GM19023 (cell line): ENCODE results near the gene PADI2.

ENCODE experiments used
- ATAC-seq: cut with Tn5 transposase; IDR thresholded peaks from one replicate; pipeline ENCODE4 v1.9.1; 2021; ENCODE audit warnings: mild to moderate bottlenecking, moderate library complexity; ENCODE audit not compliant: unreplicated experiment

PADI2 gene

DNA sequence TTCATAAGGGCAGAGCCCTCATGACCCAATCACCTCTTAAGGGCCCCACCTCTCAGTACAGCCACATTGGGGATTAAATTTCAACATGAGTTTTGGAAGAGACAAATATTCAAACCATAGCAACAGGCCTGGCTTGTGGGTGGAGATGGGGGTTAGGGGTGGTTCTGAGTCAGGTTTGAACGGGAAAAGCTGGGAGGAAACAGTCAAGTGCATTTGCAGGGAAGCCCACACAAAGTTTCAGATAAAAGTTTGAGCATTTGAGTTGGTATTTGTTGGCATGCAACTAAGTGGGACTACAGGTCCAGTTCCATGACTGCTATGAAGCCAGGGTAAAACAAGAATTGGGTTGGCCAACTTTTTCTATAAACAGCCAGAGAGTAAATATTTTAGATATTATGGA is 21.0 kb upstream of the PADI2 start:
- no peak for ATAC-seq

DNA sequence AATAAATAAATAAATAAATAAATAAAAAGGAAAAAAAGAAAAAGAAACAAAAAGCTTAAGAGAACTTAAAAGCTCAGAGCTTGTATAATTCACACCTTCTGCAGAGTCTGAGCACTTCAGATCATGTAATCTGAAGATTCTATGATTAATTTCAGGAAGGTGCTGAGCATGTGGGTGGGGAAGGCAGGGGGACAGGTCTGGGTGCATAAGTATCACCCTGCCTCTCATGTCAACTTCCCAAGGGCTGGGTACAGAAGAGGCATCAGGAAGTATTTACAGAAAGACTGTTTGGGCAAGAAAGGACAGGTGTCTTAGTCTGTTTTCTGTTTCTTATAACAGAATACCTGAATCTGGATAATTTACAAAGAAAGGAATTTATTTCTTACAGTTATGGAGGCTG is 20.4 kb upstream of the PADI2 start:
- no peak for ATAC-seq

DNA sequence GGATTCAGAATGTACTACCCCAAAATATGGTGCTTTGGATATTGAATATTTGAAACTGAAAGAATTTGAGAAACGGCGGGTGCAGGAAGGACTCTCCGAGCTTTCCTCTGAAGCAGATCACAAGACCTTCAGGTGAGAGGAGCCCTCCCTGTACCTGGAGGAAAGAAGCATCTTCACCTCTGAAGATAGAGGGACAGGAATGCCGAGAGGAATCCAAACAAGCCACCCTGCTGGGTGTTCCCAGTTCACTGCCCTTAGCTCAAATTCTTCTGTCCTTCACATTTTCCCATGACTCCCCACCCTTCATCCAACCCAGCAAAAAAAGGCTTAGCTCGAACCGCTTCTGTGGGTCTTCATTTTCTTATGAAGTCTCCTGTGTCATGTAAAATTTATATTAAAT is 18.2 kb upstream of the PADI2 start:
- no peak for ATAC-seq

DNA sequence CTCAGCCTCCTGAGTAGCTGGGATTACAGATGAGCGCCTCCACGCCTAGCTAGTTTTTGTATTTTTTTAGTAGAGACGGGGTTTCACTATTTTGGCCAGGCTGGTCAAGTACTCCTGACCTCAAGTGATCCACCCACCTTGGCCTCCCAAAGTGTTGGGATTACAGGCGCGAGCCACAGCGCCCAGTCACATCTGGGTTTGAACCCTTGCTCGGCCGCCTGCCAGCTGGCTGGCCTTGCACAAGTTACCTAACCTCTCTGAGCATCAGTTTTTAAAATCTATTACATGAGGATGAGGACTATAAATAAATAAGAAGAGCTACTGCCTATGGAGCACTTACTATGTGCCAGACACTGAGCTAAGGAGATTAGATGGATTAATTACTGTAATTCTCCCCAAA is 17.7 kb upstream of the PADI2 start:
- ATAC-seq: no peak

DNA sequence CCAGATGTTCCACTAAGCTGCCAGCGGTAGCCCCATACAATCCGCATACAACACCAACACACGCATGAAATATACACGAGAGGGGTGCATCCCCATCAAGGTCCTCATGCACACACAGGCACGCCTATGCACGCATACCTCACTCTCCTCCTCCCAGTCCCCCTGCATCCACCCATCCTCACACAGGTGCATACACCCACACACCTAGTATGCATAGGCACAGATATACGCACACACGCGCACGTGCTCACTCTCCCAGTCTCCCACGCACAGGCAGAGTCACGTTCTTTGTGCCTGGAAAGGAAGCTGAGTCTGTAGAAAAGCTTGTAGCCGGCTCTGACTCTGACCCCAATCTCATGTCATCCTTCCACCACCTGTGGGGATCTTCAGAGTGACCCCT is 16.9 kb upstream of the PADI2 start:
- no peak for ATAC-seq

DNA sequence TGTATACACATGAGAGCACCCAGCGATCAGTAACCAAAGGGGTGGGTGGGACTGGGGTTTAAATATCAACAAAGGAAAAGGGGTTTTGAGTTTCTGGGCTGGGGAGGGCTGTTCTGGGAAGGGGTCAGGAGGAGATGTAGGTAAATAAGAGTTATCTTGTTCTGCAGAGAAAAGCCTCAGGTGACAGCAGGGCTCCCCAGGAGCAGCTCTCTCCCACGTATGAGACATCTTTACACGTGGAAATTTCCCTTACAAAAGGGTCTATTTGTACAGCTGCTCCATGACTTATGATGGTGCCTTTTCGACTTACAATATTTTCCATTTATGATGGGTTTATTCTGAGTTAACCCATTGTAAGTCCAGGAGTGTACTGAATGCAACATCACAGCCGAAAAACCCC is 16.3 kb upstream of the PADI2 start:
- no peak for ATAC-seq

DNA sequence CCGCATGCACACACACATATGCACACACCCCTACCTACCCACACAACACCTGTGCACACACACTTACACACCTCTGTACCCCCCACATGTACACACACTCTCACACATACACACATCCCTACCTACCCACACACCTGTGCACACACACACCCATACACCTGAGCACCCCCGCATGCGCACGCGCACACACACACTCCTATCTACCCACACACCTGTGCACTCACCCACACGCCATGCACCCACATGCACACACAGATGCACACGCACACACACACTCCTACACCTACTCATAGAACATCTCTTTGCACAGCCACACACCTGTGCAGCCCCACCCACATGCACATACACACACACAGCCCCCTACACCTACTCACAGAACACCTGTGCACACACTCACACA is 15.5 kb upstream of the PADI2 start:
- no peak for ATAC-seq

DNA sequence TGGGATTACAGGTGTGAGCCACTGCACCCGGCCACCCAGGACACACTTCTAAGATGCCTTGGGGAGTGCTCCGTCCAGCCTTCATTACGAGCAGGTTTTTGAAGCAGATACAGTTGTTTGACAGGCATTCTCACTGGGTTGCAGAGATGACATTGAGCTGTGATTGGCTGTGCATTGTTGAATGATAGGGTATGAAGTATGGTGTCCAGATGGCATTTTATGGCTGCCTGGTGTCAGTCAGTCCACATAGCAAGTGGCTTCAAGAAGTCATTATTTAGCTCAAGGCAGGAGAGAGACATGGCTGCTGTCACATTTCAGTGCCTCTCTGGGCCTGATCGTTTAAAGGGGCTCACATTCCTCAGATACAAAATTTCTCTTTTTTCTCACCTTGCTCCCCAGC is 14.8 kb upstream of the PADI2 start:
- no peak for ATAC-seq

DNA sequence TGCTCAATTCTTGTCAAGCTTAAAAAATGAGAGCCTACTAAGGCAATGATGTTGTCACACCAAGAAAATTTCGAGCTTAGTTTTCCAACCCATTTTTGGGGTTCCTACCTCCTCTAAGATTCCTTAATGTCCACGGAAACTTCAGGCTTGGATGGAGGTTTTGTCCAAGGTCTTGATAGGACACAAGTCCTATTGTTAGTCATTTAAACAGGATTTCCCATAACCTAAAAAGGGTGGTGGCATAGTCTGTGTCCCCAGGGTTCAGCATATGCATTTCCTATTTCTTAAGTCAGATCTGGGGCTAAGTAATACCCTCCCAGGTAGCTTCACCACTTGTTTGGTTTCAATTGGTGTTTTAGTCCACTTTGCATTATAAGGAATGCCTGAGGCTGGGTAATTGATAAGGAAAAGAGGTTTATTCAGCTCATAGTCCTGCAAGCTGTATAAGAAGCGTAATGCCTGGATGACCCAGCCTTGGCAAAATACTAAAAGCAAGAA is 10.9 kb upstream of the PADI2 start:
- no peak for ATAC-seq

DNA sequence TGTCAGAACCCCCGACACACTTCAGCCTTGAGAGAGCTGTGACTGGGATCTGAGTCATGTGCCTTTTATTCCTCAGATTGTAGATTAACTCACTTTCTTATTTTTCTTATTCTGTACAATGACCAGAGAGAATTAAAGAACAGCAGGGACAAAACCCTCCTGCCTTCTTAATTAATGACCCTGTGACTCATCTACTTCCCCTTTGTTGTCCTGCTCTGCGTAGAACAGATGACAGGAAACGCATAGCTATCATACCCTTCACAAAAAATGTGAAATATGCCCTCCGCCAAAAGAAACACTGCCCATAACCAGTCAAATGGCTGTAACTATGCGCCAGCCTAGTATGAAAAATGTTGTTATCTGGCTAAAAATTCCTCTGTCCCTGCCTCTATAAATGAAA is 9.1 kb upstream of the PADI2 start:
- no peak for ATAC-seq

DNA sequence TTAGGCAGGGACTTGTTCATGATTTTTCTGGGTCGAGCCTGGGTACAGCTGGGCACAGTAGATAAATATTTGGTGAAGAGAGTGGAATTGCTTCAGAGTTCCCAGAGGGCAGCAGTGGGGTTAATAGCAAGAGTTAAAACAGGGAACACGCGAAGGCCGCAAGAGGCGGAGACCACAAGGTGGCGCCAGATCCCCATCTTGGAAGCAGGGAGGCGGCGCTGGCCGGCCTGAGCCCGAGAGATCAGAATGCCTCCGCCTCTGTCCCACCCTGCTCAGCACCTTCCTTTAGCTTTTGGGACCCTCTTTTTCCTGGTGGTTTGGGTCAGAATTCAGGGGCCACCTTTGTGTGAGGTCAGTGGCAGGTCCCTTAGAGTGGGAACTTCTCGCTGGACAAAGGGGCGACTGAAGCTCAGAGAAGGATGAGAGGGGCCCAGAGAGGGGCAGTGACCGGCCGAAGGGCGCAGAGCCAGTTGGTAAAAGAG is 6.5 kb upstream of the PADI2 start:
- no peak for ATAC-seq

DNA sequence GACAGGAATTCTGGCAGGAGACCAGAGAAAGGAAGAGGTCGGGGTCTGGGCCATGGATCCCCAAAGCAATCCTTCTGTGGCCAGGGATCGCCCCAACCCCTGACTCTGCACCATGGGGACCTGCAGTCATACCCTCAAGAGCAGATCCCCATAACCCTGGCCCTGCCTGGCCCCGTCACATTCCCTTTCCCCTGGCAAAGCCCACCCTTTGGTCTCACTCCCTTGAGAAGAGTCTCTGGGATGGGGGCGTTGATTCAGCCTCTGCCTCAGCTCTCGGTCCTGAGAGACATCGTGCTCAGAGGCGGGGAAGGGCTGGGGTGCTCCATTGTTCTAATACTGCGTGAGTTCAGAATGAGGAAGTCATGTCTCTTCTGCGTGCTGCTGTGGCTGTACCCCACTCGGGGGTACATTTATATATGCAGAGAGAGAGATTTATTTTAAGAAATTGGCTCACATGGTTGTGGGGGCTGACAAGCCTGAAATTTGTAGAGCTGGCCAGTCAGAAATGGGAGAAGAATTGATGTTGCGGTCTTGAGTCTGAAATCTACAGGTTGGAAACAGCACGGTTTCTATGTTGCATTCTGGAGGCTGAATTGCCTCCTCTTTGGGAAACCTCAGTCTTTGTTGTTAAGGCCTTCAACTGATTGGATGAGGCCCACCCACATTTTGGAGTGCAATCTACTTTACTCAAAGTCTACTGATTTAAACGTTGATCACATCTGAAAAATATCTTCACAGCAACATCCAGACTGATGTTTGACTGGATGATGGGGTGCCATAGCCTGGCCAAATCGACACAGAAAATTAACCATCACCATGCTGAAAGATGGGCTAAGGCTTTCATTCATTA is 4.2 kb upstream of the PADI2 start:
- no peak for ATAC-seq

DNA sequence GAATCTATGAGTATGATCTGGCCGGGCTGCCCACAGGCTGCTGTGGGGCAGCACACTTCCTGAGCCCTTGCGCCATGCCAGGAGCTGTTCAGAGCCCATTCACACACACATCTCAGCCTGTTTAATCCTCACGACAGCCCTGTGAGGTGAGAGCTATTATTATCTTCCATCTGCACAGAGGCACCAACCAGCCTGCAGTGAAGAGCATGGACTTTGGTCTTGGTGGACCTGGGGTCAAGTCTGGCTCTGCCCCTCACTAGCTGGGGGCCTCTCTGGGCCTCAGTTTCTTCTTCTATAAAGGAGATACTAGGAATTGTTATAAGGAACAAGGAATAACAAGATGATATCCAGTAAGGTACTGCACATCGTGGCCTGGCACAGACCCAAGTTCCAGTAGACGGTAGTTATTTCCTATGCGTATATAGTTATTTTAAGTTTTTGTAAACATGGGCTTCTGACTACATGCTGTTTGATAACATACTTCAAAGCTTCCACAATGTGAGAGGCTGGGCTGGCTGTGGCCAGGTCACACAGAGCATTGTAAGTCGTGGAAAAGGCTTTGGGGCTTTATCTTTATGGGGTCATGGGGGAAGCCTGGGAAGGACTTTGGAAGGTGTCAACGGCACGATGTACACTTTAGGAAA is 3.4 kb upstream of the PADI2 start:
- no peak for ATAC-seq

DNA sequence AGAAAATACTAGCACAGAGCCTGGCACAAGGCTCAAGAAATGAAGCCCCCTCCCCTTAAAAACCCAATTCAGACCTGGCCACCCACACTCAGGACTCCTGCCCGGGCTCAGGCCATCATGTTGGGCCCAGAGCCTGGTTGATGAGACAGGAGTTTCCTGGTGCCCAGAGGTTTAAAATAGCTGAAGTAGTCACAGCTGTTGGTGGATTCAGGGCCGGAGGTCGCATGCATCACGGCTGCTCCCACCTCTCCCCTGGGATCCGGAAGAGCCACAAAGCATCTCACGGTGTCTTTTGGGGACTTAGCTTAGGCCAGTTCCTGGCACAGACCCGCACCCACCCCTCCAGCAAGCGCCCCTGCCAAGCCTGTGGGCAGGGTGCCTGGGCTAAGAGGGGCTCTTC is 2.6 kb upstream of the PADI2 start:
- no peak for ATAC-seq

DNA sequence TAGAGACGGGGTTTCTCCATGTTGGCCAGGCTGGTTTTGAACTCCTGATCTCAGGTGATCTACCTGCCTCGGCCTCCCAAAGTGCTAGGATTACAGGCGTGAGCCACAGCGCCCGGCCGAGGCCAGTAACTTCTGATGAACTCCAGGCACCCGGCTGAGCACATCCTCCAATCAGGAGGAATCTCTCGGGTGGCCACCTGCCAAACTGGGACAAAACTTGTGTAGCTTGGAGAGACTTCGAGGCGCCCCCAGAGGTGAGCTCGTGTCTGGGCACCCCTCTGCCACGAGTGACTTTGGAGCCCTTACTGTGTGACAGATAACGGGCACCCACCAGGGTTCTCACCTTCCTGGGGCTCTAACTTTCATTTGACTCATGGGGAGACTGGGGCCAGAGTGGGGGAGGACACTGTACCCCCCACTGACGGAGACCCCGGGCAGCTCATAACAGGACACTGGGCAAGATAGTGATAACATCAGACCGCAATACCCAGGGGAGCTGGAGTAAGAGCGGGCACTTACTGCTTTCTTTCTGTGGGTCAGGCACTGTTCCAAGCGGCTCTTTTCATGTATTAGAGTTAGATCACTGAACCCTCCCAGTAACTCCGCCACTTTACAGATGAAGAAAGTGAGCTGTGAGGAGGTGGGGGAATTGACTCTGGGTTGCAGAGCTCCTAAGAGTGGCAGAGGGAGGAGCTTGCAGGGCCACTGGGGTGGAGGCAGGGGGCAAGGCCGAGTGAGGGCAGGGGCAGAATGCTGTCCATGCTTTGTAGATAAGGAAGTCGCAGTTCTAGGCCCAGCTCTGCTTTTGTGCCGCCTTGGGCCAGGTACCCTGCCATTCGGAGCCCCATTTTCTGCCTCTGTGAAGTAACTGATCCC is 1.9 kb upstream of the PADI2 start:
- ATAC-seq: no peak

DNA sequence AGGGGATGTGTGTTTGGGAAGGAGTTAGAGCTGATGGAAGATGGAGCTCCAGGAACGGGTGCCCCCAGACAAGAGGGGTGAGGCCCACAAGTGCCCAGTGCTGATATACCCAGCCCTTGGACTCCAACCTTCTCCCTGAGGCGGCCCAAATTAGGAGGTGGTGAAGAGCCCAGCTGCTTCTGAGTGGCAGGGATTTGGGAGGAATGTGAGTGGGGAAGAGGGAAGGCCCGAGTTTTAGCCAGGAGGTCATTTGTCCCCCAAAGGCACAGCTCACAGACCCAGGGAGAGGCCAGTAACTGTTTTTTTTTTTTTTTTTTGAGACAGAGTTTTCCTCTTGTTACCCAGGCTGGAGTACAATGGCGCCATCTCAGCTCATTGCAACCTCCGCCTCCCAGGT is 1.2 kb upstream of the PADI2 start:
- ATAC-seq: no peak

DNA sequence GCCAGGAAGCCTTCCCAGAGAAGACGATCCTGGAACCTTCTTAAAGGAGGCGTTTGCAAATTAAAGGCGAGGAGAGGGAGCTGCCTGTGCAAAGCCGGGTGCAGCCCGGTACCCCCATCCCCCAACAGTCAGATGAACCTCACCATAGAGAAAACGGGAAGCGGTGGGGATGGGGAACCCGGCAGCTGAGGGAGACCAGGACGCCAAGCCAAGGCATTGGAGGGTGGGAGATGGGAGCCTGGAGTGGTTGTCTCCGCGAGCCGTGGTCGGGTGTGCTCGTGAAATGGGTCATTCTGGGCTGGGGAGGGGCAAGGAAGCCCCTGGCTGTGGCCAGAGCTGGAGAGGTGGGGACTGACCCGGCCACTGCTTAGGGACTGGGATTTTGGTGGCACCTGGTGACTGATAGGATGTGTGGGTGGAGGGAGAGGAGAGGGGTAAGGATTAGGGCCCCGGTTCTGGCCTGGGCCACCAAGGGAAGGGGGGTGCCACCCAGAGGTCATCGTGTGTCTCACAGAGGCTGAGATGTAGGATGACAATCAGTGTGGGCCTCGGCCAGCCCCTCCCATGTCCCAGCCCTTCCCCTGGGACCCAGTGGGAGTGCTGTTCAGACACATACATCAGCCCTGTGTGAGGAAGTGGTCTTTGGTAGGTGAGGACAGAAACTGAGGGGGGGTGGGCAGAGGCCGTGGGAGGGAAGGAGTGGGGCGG is 676 bp upstream of the PADI2 start:
- ATAC-seq: no peak

DNA sequence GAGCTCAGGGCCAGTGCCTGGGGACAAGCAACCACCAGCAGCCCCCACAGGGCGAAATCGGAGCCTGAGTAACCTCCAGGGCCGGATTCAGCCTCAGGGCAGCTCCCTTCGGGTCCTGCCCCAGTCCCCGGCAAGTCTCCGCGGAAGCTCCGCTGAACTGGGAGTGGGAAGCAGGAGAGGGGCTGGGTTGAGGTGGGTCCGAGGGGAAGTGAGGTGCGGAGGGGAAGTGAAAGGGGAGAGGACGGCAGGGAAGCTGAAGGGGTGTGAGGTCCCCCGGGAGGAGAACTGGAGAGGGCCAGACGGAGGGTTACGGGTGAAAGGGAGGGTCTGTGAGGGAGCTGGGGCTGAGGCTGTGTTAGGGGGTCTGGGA is 560 bp downstream of the PADI2 start:
- no peak for ATAC-seq

DNA sequence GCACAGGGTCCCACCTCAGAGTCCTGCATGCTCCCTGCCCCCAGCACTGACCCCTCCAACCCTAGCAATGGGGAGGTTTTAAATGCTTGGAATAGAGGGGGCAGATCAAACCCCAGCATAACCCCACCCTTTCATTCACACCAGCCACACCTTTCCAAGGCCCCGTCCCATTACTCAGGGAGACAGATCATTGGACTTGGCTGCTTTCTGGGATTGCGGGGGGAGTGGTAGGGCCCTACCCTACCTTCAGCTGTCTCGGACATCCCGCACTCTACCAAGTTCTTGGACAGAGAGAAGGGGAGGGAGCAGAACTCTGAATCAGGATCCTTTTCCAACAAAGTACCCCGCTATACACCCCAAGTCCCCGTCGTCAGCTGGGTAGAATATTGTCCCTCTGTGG is 983 bp downstream of the PADI2 start:
- ATAC-seq: no peak

DNA sequence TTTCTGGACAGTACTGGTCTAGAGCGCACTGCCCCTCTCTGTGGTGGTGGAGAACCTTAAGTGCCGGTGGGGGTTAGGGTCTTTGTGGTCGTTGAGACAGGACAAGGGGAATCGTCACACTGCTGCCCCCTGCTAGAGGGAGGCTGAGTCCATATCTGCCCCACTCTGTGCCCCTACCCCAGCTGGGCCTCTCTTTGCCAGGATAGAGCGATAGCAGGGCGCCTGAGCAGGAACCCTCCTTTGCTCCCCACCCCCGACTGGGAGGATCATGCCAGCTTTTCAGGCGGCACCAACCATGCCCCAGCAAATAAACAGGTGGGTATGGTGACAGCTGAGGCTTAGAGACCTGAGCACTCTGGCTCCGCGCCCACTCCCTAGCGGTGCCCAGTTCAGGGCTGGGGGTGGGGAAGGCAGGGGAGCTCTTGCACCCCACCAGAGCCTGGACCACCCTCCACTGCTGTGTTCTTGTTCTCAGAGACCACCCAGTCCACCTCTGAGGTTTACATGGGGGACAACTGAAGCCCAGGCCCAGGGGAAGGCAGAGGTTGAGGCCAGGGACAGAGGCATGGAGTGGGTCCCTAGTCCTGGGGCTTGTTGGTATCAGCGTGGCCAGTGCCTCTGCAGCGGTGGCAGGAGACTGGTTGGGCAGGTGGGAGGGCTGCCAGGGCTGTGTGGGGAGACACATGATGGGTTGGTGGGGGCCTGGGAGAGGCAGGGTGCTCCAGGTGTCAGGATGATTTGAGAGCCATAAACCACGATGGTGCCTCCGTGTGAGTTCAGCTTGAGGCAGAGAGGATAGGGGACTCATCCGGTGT is 1.6 kb downstream of the PADI2 start:
- no peak for ATAC-seq
